ENCODE data around the gene ITCH.

Gene ITCH

DNA sequence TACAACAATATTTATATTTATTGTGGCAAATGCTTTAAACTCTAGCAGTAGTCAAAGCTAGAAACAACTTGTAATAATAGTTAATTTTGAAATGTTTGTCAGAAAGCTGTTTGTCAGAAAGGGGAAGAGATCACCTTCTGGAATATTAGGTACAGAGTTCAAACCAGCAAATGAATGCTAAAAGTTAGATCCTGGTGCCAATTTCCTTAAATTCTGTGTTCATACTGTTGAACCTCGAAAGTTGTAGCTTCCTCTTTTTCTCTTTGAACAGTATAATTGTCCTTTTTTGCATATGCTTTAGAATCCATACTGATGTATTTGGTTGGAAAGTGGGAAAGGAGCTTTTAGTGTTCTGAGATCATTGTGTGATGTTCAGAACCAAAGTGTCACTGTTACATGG is 22.4 kb downstream of the ITCH start:
- H3K4me3 ChIP-seq (replicated peaks; ENCODE audit: low read depth, low read length): no peak overlapping the region
- no peak for DNase-seq (ENCODE audit: extremely low read depth, low read depth)
- TF ChIP-seq, protein P1, sequence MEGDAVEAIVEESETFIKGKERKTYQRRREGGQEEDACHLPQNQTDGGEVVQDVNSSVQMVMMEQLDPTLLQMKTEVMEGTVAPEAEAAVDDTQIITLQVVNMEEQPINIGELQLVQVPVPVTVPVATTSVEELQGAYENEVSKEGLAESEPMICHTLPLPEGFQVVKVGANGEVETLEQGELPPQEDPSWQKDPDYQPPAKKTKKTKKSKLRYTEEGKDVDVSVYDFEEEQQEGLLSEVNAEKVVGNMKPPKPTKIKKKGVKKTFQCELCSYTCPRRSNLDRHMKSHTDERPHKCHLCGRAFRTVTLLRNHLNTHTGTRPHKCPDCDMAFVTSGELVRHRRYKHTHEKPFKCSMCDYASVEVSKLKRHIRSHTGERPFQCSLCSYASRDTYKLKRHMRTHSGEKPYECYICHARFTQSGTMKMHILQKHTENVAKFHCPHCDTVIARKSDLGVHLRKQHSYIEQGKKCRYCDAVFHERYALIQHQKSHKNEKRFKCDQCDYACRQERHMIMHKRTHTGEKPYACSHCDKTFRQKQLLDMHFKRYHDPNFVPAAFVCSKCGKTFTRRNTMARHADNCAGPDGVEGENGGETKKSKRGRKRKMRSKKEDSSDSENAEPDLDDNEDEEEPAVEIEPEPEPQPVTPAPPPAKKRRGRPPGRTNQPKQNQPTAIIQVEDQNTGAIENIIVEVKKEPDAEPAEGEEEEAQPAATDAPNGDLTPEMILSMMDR (IDR thresholded peaks at IDR 0.05; ENCODE audit: low read depth, low read length, missing control alignments): no peak

DNA sequence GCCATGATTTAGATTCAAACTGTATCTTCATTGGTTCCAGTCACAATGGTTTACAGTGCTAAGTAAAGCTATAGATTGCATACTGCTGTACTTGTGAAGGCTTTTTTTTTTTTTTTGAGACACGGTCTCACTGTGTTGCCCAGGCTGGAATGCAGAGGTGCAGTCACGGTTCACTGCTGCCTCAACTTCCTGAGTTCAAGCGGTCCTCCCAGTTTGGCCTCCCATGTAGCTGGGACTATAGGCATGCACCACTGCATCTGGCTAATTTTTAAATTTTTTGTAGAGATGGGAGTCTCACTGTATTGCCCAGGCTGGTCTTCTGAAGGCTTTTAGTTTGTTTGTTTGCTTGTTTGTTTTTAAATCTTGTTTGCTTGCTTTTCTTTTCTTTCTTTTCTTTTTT is 24.9 kb downstream of the ITCH start:
- TF ChIP-seq, protein P1 (IDR thresholded peaks at IDR 0.05; ENCODE audit: low read depth, low read length, missing control alignments): no peak
- no peak overlapping the region for H3K4me3 ChIP-seq (replicated peaks; ENCODE audit: low read depth, low read length)
- no peak for DNase-seq (ENCODE audit: extremely low read depth, low read depth)

DNA sequence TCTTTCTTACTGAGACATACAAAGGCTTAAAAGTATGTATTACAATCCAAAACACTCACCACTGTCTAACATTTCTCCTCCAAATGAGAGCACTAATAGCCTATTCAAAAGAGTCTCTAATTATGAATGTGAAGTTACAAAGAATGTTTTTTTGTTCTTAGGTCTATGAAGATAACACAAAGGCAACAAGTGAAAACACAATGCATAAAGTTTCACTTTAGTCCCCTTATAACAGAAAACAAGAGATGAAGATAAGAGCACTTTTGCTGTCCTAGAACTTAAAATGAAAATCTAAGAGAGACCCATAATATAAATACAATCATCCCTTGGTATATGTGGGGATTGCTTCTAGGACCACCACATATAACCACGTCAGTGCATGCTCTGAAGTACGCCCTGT is 25.6 kb downstream of the ITCH start:
- DNase-seq (ENCODE audit: extremely low read depth, low read depth): no peak
- TF ChIP-seq, protein P1 (IDR thresholded peaks at IDR 0.05; ENCODE audit: low read depth, low read length, missing control alignments): no peak

DNA sequence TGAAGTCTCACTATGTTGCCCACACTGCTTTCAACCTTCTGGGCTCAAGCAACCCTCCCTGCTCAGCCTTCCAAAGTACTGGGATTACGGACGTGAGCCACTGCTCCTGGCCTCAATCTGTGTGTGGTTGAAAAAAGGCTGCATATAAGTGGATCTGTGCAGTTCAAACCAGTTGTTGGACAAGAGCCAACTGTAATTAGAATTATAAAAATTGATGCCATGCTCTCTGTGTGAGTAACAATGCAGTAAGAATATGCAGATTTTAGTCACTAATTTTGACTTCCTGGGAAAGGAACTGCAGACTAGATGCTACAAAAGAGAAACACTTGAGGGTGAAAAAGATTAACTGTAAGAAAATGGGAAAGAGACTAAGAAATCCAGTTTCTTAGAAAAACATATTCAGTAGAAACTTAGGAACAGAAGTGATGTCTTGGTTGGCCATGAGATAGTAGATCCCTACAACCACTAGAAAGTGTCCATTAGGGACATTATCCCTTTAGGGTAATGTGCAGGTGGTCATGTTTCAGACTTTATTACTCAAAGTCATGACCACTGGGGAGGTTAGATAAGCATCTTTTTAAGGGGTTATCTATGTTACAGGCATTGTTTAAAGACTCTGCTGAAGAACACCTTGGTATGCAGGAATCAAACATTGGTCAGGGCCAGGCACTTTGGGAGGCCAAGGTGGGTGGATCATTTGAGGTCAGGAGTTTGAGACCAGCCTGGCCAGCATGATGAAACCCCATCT is 26.3 kb downstream of the ITCH start:
- TF ChIP-seq, protein P1 (IDR thresholded peaks at IDR 0.05; ENCODE audit: low read depth, low read length, missing control alignments): no peak
- H3K4me3 ChIP-seq (replicated peaks; ENCODE audit: low read depth, low read length): no peak overlapping the region
- no peak for DNase-seq (ENCODE audit: extremely low read depth, low read depth)

More for the DNA sequence above, 25.6 kb downstream of the ITCH start:
- no peak overlapping the region for H3K4me3 ChIP-seq (replicated peaks; ENCODE audit: low read depth, low read length)

DNA sequence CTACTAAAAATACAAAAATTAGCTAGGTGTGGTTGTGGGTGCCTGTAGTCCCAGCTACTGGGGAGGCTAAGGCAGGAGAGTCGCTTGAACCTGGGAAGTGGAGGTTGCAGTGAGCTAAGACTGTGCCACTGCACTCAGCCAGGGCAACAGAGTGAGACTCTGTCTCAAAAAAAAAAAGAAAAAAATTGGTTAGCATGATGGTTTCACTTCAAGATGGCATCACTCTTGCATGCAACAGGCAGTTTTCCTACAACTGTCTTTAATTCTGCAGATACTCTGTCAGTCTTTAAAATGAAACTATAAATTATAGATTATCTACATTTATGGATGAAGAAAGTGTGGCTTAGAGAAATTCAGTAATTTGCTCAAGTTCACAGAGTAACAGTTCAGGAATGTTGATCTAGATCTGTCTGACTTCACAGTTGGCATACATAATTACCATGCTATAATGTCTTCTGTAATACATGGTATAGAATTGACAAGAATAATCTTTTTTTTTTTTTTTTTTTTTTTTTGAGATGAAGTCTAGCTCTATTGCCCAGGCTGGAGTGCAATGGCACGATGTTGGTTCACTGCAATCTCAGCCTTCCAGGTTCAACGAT is 27.0 kb downstream of the ITCH start:
- H3K4me3 ChIP-seq (replicated peaks; ENCODE audit: low read depth, low read length): no peak overlapping the region
- TF ChIP-seq, protein P1 (IDR thresholded peaks at IDR 0.05; ENCODE audit: low read depth, low read length, missing control alignments): no peak
- no peak for DNase-seq (ENCODE audit: extremely low read depth, low read depth)

DNA sequence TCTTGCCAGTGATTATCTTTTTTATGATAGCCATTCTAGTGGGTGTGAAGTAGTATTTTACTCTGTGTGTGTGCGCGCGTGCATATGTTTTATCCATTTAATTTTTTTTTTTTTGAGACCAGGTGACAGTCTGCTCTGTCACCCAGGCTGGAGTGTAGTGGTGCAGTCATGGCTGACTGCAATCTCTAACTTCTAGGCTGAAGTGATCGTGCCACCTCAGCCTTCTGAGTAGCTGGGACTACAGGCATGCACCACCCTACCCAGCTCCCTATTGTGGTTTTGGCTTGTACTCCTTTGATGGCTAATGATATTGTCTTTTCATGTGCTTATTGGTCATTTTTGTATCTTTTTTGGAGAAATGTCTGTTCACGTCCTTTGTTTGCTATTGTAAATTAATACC is 33.3 kb downstream of the ITCH start:
- no peak overlapping the region for H3K4me3 ChIP-seq (replicated peaks; ENCODE audit: low read depth, low read length)
- DNase-seq (ENCODE audit: extremely low read depth, low read depth): no peak
- TF ChIP-seq, protein P1 (IDR thresholded peaks at IDR 0.05; ENCODE audit: low read depth, low read length, missing control alignments): no peak

Data from HFF-Myc (cell line).